ENCODE measurements around the gene PROSER3. TPM values are rescaled to one million over a fixed set of nuclear protein-coding genes. Genes with fewer than 3 reads are reported as not detected.
A peak's percentile ranks its signal among the peaks of the same experiment; 100 is the strongest.

The PROSER3 gene
- total RNA-seq, 2 donors from 2014 or later: 13.6 to 19.2 TPM

DNA sequence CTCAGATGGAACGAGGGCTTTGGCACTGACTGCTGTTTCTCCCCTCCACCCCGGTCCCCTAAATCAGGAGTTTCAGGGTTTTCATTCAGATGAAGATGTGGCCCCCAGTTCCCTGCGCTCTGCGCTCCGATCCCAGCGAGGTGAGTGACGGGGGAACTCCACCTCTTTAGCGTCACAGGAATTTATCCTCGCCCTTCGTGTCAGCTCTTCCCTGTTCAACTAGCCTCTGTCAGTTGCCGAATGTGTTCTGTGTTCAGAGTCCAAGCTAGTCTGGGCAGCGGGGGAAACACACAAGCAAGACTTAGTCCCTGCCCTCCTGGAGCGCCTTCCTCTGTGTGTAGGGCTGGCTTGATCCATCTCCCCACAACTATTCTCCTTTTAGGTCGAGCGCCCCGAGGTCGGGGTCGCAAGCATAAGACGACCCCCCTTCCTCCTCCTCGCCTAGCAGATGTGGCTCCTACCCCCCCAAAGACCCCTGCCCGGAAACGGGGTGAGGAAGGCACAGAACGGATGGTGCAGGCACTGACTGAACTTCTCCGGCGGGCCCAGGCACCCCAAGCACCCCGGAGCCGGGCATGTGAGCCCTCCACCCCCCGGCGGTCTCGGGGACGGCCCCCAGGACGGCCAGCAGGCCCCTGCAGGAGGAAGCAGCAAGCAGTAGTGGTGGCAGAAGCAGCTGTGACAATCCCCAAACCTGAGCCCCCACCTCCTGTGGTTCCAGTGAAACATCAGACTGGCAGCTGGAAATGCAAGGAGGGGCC, 38.4 kb upstream of the PROSER3 start:
- Histone ChIP-seq H3K9me3 (no peaks in the 10 kb centered on the region), H3K36me3 (peaks cover 20 to 29% of the 10 kb centered on the region in 2 donors), H3K27me3 (replicated peaks; ENCODE audit: insufficient read depth) (no peaks in the 10 kb centered on the region), H3K4me1 (replicated peaks) (peaks cover 15% of the 10 kb centered on the region), H3K27ac (peak overlapping the region in 1 of 2 donors; percentile 91), H3K4me3 (peak overlapping the region in 1 of 2 donors; percentile 93)
- DNase-seq (ENCODE audit: low spot score): no peak
- intact Hi-C loops (cut with DNase I): loop anchor here (10.0 kb wide), 1 partner anchor 365 kb away; the partner anchor contains the start of gene FFAR3
- 86% methylated on average over 32 of the region's 32 CpGs for WGBS
- TF ChIP-seq POLR2AphosphoS5 (IDR thresholded peaks at IDR 0.05) (no peak), POLR2A (IDR thresholded peaks at IDR 0.05) (no peak)
- TF ChIP-seq, protein P1, sequence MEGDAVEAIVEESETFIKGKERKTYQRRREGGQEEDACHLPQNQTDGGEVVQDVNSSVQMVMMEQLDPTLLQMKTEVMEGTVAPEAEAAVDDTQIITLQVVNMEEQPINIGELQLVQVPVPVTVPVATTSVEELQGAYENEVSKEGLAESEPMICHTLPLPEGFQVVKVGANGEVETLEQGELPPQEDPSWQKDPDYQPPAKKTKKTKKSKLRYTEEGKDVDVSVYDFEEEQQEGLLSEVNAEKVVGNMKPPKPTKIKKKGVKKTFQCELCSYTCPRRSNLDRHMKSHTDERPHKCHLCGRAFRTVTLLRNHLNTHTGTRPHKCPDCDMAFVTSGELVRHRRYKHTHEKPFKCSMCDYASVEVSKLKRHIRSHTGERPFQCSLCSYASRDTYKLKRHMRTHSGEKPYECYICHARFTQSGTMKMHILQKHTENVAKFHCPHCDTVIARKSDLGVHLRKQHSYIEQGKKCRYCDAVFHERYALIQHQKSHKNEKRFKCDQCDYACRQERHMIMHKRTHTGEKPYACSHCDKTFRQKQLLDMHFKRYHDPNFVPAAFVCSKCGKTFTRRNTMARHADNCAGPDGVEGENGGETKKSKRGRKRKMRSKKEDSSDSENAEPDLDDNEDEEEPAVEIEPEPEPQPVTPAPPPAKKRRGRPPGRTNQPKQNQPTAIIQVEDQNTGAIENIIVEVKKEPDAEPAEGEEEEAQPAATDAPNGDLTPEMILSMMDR (IDR thresholded peaks at IDR 0.05): no peak

DNA sequence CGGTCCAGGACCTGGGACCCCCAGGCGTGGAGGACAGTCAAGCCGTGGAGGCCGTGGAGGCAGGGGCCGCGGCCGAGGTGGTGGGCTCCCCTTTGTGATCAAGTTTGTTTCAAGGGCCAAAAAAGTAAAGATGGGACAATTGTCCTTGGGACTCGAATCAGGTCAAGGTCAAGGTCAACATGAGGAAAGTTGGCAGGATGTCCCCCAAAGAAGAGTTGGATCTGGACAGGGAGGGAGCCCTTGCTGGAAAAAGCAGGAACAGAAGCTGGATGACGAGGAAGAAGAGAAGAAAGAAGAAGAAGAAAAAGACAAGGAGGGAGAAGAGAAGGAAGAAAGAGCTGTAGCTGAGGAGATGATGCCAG, 37.8 kb upstream of the PROSER3 start:
- H3K4me1 ChIP-seq (replicated peaks): peaks cover 15% of the 10 kb centered on the region
- TF ChIP-seq POLR2AphosphoS5 (IDR thresholded peaks at IDR 0.05) (no peak), POLR2A (IDR thresholded peaks at IDR 0.05) (no peak)
- TF ChIP-seq, protein P1 (IDR thresholded peaks at IDR 0.05): no peak
- H3K27ac ChIP-seq: no peak overlapping the region
- intact Hi-C loops (cut with DNase I): no loop called here
- 94% methylated on average over 9 of the region's 9 CpGs for WGBS
- H3K27me3 ChIP-seq (replicated peaks; ENCODE audit: insufficient read depth): no peaks in the 10 kb centered on the region
- H3K9me3 ChIP-seq: no peaks in the 10 kb centered on the region
- DNase-seq (ENCODE audit: low spot score): no peak
- H3K4me3 ChIP-seq: no peak overlapping the region
- H3K36me3 ChIP-seq: peaks cover 25 to 35% of the 10 kb centered on the region in 2 donors

DNA sequence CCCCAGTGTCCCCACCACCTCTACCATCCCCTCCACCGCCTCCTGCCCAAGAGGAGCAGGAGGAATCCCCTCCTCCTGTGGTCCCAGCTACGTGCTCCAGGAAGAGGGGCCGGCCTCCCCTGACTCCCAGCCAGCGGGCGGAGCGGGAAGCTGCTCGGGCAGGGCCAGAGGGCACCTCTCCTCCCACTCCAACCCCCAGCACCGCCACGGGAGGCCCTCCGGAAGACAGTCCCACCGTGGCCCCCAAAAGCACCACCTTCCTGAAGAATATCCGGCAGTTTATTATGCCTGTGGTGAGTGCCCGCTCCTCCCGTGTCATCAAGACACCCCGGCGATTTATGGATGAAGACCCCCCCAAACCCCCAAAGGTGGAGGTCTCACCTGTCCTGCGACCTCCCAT, 37.3 kb upstream of the PROSER3 start:
- Histone ChIP-seq H3K36me3 (peaks cover 30 to 40% of the 10 kb centered on the region in 2 donors), H3K27ac (no peak overlapping the region)
- intact Hi-C loops (cut with DNase I): no loop called here

GRCh38 chr19:35721374-35721773, 36.6 kb upstream of the PROSER3 start:
- no peak overlapping the region for H3K27ac ChIP-seq
- peaks cover 31 to 46% of the 10 kb centered on the region in 2 donors for H3K36me3 ChIP-seq
- TF ChIP-seq, protein P1 (IDR thresholded peaks at IDR 0.05): no peak
- TF ChIP-seq POLR2A (IDR thresholded peaks at IDR 0.05): no peak
- no peak for TF ChIP-seq POLR2AphosphoS5 (IDR thresholded peaks at IDR 0.05)
- peaks cover 9% of the 10 kb centered on the region for H3K4me1 ChIP-seq (replicated peaks)
- no peak overlapping the region for H3K4me3 ChIP-seq
- H3K9me3 ChIP-seq: no peaks in the 10 kb centered on the region
- DNase-seq (ENCODE audit: low spot score): no peak
- H3K27me3 ChIP-seq (replicated peaks; ENCODE audit: insufficient read depth): no peaks in the 10 kb centered on the region
- 87% methylated on average over 16 of the region's 16 CpGs for WGBS
- intact Hi-C loops (cut with DNase I): no loop called here

More for the DNA sequence above, 37.3 kb upstream of the PROSER3 start:
- no peak for DNase-seq (ENCODE audit: low spot score)
- Histone ChIP-seq H3K27me3 (replicated peaks; ENCODE audit: insufficient read depth) (no peaks in the 10 kb centered on the region), H3K4me1 (replicated peaks) (peaks cover 14% of the 10 kb centered on the region), H3K4me3 (no peak overlapping the region), H3K9me3 (no peaks in the 10 kb centered on the region)
- WGBS: 81% methylated on average over 15 of the region's 17 CpGs
- TF ChIP-seq POLR2A (IDR thresholded peaks at IDR 0.05): no peak
- TF ChIP-seq, protein P1 (IDR thresholded peaks at IDR 0.05): no peak
- no peak for TF ChIP-seq POLR2AphosphoS5 (IDR thresholded peaks at IDR 0.05)

- Histone ChIP-seq H3K27me3 (replicated peaks; ENCODE audit: insufficient read depth) (no peaks in the 10 kb centered on the region), H3K27ac (no peak overlapping the region), H3K36me3 (peaks cover 36 to 55% of the 10 kb centered on the region in 2 donors), H3K9me3 (no peaks in the 10 kb centered on the region), H3K4me3 (no peak overlapping the region), H3K4me1 (replicated peaks) (peaks cover 9% of the 10 kb centered on the region)
- no peak for DNase-seq (ENCODE audit: low spot score)
- WGBS: 90% methylated on average over 14 of the region's 14 CpGs
- TF ChIP-seq, protein P1 (IDR thresholded peaks at IDR 0.05): no peak
- TF ChIP-seq POLR2AphosphoS5 (IDR thresholded peaks at IDR 0.05) (no peak), POLR2A (IDR thresholded peaks at IDR 0.05) (no peak)
- intact Hi-C loops (cut with DNase I): no loop called here
Observed at GRCh38 chr19:35722461-35722860, 35.5 kb upstream of the PROSER3 start.
